B cell (primary cell): ENCODE data around the gene ADAMTS2. TPM values are rescaled to one million over a fixed set of nuclear protein-coding genes. Genes with fewer than 3 reads are reported as not detected.

Experiments used
- ATAC-seq: fragments of 200-7000 bp; cut with Tn5 transposase; one replicate; pipeline ENCODE4 v1.10.0; 2021; ENCODE audit warnings: low read depth, mild to moderate bottlenecking, moderate number of reproducible peaks, moderate library complexity
- CTCF ChIA-PET: fragments of 350-600 bp; sonication (Branson Sonifier 250); formaldehyde crosslinking; loops from one replicate; lab custom pipeline; 2021; ENCODE audit warnings: antibody characterized with exemption, inconsistent platforms; lab: Charles Lee
- POLR2A ChIA-PET: fragments of 350-600 bp; sonication (Branson Sonifier 250); formaldehyde crosslinking; loops from one replicate; lab custom pipeline; 2021; ENCODE audit warnings: antibody characterized with exemption; lab: Charles Lee
- DNase-seq: peaks from one replicate; pipeline ENCODE4 v3.0.0; 2013
- H2AFZ ChIP-seq: 2 replicates; pipeline ENCODE4 v1.6.1; 2012; ENCODE audit warnings: mild to moderate bottlenecking, low read depth, low read length; ENCODE audit not compliant: insufficient read depth, poor library complexity, severe bottlenecking
- H3K27ac ChIP-seq, 2 donors: 1 replicate in 1 of 2; 2 replicates in 1 of 2; pipeline ENCODE4 v1.5.1; 2012 to 2013; ENCODE audit warnings: low read length in 2 of 2, mild to moderate bottlenecking in 2 of 2, moderate library complexity in 1 of 2
- H3K27me3 ChIP-seq, 4 experiments: fragments of 200-600 bp in 1 of 4; sonication (generic) in 1 of 4; replicated peaks in 1 of 4; 1 replicate in 2 of 4; 2 replicates in 2 of 4; pipeline versions ENCODE4 v1.6.1 to v1.7.0; 2013 to 2016; ENCODE audit warnings: low read length in 3 of 4, mild to moderate bottlenecking in 2 of 4, mixed read lengths in 1 of 4, moderate library complexity in 1 of 4; ENCODE audit not compliant: insufficient read depth in 4 of 4, control insufficient read depth in 3 of 4; ENCODE audit errors: control extremely low read depth in 1 of 4
- H3K36me3 ChIP-seq, 2 experiments: replicated peaks in 1 of 2; 1 replicate in 1 of 2; 2 replicates in 1 of 2; pipeline versions ENCODE4 v1.6.1 to v1.7.1; 2013; ENCODE audit warnings: low read length in 1 of 2; ENCODE audit not compliant: insufficient read depth in 2 of 2, control insufficient read depth in 1 of 2; ENCODE audit errors: control extremely low read depth in 1 of 2, extremely low read depth in 1 of 2
- H3K4me1 ChIP-seq, 2 donors: fragments of 200-600 bp in 1 of 2; sonication (generic) in 1 of 2; 1 replicate in 1 of 2; 2 replicates in 1 of 2; pipeline versions ENCODE4 v1.5.1 to v1.6.1; 2013 to 2017; ENCODE audit warnings: low read length in 2 of 2; ENCODE audit not compliant: control insufficient read depth in 2 of 2, insufficient read depth in 2 of 2
- H3K4me2 ChIP-seq: replicated peaks from 2 replicates; pipeline ENCODE3; 2012; ENCODE audit warnings: mild to moderate bottlenecking, low read depth, low read length; ENCODE audit not compliant: poor library complexity, severe bottlenecking
- H3K4me3 ChIP-seq, 5 experiments: fragments of 200-600 bp in 1 of 5; sonication (generic) in 1 of 5; 1 replicate in 3 of 5; 2 replicates in 2 of 5; pipeline versions ENCODE4 v1.5.1 to v1.7.0; 2011 to 2016; ENCODE audit warnings: low read length in 4 of 5, mild to moderate bottlenecking in 4 of 5, low read depth in 2 of 5, control low read depth in 1 of 5, moderate library complexity in 1 of 5; ENCODE audit not compliant: insufficient read depth in 1 of 5; ENCODE audit errors: control extremely low read depth in 1 of 5, extremely low read depth in 1 of 5
- H3K79me2 ChIP-seq: fragments of 200-600 bp; sonication (generic); one replicate; pipeline ENCODE4 v1.6.0; 2016; ENCODE audit warnings: low read length; ENCODE audit not compliant: control insufficient read depth, insufficient read depth
- H3K9ac ChIP-seq: fragments of 200-600 bp; sonication (generic); 2 replicates; pipeline ENCODE4 v1.6.1; 2017; ENCODE audit warnings: mild to moderate bottlenecking, low read length, moderate library complexity
- H3K9me3 ChIP-seq, 3 donors: one replicate each; pipeline versions ENCODE4 v1.6.1 to v1.7.1; 2013; ENCODE audit warnings: low read length in 2 of 3; ENCODE audit not compliant: control insufficient read depth in 2 of 3, insufficient read depth in 1 of 3; ENCODE audit errors: control extremely low read depth in 1 of 3
- H4K20me1 ChIP-seq: 2 replicates; pipeline ENCODE4 v1.6.0; 2012; ENCODE audit warnings: mild to moderate bottlenecking, low read length; ENCODE audit not compliant: insufficient read depth, control insufficient read depth, poor library complexity, severe bottlenecking
- H3K27ac Mint-ChIP-seq: one replicate; pipeline ENCODE4 v1.8.0; 2021; ENCODE audit warnings: mixed read lengths
- H3K27me3 Mint-ChIP-seq: one replicate; pipeline ENCODE4 v1.8.0; 2021; ENCODE audit warnings: mixed read lengths
- H3K4me1 Mint-ChIP-seq: one replicate; pipeline ENCODE4 v1.8.0; 2021; ENCODE audit warnings: mixed read lengths
- H3K4me3 Mint-ChIP-seq: one replicate; pipeline ENCODE4 v1.8.0; 2021; ENCODE audit warnings: mixed read lengths
- H3K9me3 Mint-ChIP-seq: one replicate; pipeline ENCODE4 v1.8.0; 2022; ENCODE audit warnings: mixed read lengths; ENCODE audit not compliant: insufficient read depth
- EZH2 ChIP-seq: IDR thresholded peaks from 2 replicates; pipeline ENCODE4 v1.6.1; 2012; ENCODE audit warnings: borderline replicate concordance, low read depth, mild to moderate bottlenecking, moderate library complexity, low read length; ENCODE audit not compliant: insufficient read depth, poor library complexity, severe bottlenecking
- WGBS: methylation state at CpG from one replicate; pipeline ENCODE4 v1.1.5; 2013; ENCODE audit warnings: missing lambda C conversion rate; ENCODE audit not compliant: insufficient coverage; 5-methylcytosine and 5-hydroxymethylcytosine counted together
- intact Hi-C: fragments of 100-400 bp; cut with micrococcal nuclease; formaldehyde crosslinking; loops from one replicate; pipeline ENCODE4 v1.10.0; 2022
- polyA plus RNA-seq: library from polyadenylated mRNA; depleted of rRNA; stranded (reverse); fragments of >200 nt; gene quantifications from 2 replicates; pipeline ENCODE4 v1.2.3, GENCODE V29; 2012
- total RNA-seq, 2 donors: library from RNA; stranded (reverse); fragments of 120-200 nt in 1 of 2; gene quantifications; 1 replicate in 1 of 2; 2 replicates in 1 of 2; pipeline versions ENCODE4 v1.2.3 to v1.2.4, GENCODE V29; 2013 to 2022
- TF ChIP-seq, protein P1 (sequence below): fragments of 200-600 bp; IDR thresholded peaks from one replicate; pipeline ENCODE4 v1.8.0; 2022; ENCODE audit warnings: antibody characterized with exemption, mild to moderate bottlenecking

ADAMTS2 gene
- total and polyA plus RNA-seq, 2 donors (not counting 1 experiment from before 2014, with no cell fraction given): not detected

DNA sequence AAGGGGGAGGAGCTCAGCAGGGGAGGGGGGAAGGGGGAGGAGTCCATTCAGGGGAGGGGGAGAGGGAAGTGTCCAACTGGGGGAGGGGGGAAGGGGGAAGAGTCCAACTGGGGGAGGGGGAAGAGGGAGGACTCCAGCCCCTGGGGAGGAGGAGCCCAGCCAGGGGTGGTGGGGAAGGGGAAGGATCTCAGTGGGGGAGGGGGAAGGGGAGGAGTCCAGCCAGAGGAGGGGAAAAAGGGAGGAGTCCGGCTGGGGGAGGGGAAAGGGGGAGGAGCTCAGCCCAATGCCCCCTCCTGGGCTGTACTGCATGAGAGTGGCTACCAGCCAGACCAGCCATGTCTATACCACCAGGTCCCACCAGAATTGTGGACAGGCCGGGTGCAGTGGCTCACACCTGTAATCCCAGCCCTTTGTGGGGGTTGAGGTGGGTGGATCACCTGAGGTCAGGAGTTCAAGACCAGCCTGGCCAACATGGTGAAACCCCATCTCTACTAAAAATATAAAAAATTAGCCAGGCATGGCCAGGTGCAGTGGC, 30.6 kb upstream of the ADAMTS2 start:
- no peak for ATAC-seq
- intact Hi-C loops: no loop called here
- no peak for DNase-seq
- H4K20me1 ChIP-seq: no peaks in the 10 kb centered on the region
- WGBS: no CpG with 5 or more reads among the region's 2 CpGs
- H3K27ac Mint-ChIP-seq: no peak overlapping the region
- H3K4me1 Mint-ChIP-seq: no peaks in the 10 kb centered on the region
- no peak overlapping the region for H3K4me3 ChIP-seq
- H3K27me3 ChIP-seq: no peaks in the 10 kb centered on the region
- TF ChIP-seq, protein P1, sequence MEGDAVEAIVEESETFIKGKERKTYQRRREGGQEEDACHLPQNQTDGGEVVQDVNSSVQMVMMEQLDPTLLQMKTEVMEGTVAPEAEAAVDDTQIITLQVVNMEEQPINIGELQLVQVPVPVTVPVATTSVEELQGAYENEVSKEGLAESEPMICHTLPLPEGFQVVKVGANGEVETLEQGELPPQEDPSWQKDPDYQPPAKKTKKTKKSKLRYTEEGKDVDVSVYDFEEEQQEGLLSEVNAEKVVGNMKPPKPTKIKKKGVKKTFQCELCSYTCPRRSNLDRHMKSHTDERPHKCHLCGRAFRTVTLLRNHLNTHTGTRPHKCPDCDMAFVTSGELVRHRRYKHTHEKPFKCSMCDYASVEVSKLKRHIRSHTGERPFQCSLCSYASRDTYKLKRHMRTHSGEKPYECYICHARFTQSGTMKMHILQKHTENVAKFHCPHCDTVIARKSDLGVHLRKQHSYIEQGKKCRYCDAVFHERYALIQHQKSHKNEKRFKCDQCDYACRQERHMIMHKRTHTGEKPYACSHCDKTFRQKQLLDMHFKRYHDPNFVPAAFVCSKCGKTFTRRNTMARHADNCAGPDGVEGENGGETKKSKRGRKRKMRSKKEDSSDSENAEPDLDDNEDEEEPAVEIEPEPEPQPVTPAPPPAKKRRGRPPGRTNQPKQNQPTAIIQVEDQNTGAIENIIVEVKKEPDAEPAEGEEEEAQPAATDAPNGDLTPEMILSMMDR: no peak
- TF ChIP-seq EZH2: no peak
- no peaks in the 10 kb centered on the region for H3K27me3 Mint-ChIP-seq
- H3K9ac ChIP-seq: no peak overlapping the region
- peaks cover 0 to 4% (median 0%) of the 10 kb centered on the region in 3 donors for H3K9me3 ChIP-seq
- POLR2A ChIA-PET: no interaction called here
- no peaks in the 10 kb centered on the region for H3K79me2 ChIP-seq
- H3K36me3 ChIP-seq: no peaks in the 10 kb centered on the region
- no peak overlapping the region for H3K4me2 ChIP-seq
- H2AFZ ChIP-seq: no peak overlapping the region
- no peak overlapping the region for H3K27ac ChIP-seq
- H3K9me3 Mint-ChIP-seq: no peaks in the 10 kb centered on the region
- CTCF ChIA-PET: no interaction called here
- H3K4me3 Mint-ChIP-seq: no peak overlapping the region
- H3K4me1 ChIP-seq: no peaks in the 10 kb centered on the region

DNA sequence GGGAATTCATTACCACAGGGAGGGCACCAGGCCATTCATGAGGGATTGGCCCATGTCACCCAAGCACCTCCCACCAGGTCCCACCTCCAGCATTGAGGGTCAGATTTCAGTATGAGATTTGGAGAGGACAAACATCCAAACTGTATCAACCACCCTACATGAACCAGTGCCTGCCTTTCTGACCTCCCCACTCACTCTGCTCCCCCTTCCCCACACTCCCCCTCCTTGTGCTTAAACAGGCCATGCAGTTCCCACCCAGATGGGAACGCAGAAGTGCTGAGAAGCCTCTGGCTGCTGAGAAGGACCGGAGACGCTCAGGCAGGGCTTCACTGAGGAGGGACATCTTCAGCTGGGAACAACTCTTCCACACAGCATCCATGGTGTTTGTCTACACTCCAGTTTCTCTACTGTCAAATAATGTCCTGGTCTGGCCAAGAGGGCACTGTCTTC, 30.0 kb upstream of the ADAMTS2 start:
- intact Hi-C loops: no loop called here
- Mint-ChIP-seq H3K4me3 (no peak overlapping the region), H3K27ac (no peak overlapping the region), H3K9me3 (no peaks in the 10 kb centered on the region), H3K4me1 (no peaks in the 10 kb centered on the region), H3K27me3 (no peaks in the 10 kb centered on the region)
- no peaks in the 10 kb centered on the region for H4K20me1 ChIP-seq
- H3K9me3 ChIP-seq: peaks cover 0 to 4% (median 0%) of the 10 kb centered on the region in 3 donors
- no peak overlapping the region for H3K27ac ChIP-seq
- WGBS: 71% methylated on average over 3 of the region's 3 CpGs
- no peak overlapping the region for H3K4me2 ChIP-seq
- ATAC-seq (no peak), DNase-seq (no peak)
- no peaks in the 10 kb centered on the region for H3K36me3 ChIP-seq
- TF ChIP-seq EZH2: no peak
- TF ChIP-seq, protein P1: no peak
- H3K4me3 ChIP-seq: no peak overlapping the region
- H2AFZ ChIP-seq: no peak overlapping the region
- ChIA-PET CTCF (no interaction called here), POLR2A (no interaction called here)
- H3K27me3 ChIP-seq: no peaks in the 10 kb centered on the region
- H3K4me1 ChIP-seq: no peaks in the 10 kb centered on the region
- no peak overlapping the region for H3K9ac ChIP-seq
- H3K79me2 ChIP-seq: no peaks in the 10 kb centered on the region
